ENCODE results near the gene CEACAM21.
"Not testable (repeated sequence)": the region's sequence is repeated elsewhere in the genome, so short reads cannot be mapped to it uniquely, and the experiment has no call there.

CEACAM21 gene

DNA sequence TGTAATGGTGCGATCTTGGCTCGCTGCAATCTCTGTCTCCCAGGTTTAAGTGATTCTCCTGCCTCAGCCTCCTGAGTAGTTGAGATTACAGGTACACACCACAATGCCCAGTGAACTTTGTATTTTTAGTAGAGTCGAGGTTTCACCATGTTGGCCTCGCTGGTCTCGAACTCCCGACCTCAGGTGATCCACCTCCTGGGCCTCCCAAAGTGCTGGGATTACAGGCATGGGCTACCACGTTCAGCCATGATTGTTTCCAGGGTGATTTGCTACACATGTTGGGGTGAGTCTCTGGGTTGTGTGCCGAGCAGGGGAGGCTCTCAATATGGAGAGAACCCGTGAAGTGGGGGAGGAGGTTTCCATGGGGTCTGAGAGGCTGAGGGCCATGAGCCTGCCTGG, 24.8 kb upstream of the CEACAM21 start:
- no peak for DNase-seq

DNA sequence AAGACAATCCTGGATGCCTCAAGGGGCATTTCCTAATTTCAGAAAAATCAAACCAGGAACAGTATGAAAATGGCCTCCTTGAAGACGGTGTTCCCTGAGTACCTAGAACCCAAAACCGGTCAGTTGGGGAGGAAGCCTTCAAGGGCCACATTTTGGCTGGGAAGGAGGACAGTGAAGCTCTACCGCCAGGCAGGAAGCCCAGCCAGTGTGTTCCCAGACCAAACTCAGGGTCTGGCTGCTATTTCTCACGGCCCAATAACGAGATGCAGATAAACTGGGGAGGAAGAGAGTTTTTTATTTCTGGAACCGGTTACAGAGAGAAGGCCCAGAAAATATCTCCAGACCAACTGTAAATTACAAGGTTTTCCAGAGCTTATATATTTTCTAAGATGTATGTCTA, 24.3 kb upstream of the CEACAM21 start:
- DNase-seq = no peak

DNA sequence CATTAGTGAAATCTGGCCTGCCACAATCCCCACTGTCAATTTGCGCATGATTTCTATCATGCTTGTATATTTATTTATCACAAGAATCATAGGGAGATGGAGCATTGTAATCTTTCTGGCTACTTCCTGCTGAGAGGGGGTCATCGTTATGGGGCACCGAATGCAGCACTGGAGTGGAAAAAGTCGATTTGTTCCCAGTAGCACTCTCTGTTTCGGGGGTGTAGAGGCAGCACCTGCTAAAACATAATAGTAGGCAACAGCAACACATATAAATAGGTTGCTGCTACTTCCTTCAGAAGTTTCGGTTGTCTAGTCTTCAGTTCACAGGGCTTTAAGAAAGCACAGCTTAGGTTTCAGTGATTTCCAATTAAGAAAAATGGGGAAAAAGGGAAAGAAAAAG, 23.4 kb upstream of the CEACAM21 start:
- DNase-seq = no peak

DNA sequence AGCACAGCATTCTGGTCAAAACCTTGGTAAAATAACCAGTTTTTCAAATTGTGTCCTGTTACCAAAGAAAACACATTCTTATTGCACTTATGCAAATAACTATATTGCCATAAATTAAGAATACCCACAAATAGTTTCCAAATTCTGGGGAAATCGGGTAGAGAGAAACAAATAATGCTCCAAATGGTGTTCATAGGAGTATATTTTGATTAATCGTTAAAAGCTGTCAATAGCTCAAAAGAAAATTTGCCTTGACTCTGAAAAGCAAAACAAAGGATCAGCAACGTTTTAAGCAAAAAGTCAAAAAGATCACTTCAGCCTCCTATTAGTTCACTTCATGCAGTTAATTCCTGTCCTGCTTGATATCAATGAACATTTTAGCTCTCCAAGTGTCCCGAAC, 22.2 kb upstream of the CEACAM21 start:
- no peak for DNase-seq

DNA sequence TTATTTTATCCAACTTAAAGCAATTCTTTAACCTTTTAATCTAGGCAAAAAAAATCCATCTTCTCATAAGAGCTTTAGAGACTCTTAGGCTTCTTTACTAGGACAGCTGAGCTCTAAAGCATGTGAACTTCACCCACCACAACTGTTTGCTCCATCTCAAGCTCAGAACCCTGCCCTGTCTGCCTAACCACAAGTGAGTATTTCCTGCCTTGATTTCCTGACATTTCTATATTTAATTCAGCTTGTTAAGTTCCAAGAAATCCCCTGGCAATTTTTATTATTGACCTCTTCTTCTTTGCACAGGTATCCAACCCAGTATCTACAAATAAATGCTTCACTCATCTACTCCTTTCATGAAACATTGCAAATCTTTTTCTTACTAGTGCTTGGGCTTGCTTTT, 21.1 kb upstream of the CEACAM21 start:
- no peak for DNase-seq

DNA sequence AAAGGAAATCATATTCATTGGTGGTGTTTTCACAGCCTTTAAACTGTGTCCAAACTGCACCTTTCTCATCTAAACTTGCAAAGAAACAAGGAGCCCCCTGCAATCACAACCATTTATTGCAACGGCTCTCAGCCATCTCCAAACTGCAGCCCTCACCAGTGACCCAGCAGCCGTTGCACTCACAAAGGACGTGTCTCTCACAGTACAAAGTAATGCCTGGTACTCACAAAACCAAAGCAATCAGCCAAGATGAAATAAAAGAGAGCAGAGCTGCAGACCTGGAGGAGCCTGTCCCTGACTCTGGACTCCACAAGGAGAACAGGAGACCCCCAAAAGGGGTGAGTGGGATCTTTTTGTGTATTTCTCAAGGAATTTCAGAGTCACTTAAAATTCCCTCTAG, 20.2 kb upstream of the CEACAM21 start:
- DNase-seq = no peak

DNA sequence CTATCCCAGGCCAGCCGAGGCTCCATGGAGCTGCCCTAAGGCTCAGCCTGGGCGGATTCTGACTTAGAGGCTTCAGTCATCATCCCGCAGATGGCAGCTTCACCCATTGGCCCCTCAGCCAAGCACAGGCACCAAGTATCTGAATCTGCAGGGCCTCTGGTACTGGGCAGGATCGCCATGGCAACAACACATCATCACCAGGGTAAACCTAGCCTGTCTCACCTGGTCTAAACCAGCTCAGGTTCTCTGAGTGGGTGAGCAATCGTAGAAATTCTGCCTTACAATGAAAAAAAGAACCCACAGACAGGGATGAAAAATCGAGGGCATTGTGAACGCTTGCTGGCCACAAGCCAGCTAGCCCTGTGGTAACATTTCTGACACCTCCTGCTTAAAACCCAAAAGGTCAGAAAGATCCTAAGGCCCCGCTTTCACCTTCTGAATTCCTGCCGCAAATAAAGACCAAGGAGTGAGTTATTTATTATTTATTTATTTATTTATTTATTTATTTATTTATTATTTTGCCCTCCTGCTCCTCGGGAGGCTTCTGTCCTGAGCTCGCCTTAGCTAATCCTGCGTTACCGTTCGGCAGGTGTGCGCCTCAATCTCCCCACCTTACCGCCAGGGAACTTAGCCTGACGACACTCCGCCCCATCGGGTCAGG, 12.0 kb upstream of the CEACAM21 start:
- no peak for DNase-seq

DNA sequence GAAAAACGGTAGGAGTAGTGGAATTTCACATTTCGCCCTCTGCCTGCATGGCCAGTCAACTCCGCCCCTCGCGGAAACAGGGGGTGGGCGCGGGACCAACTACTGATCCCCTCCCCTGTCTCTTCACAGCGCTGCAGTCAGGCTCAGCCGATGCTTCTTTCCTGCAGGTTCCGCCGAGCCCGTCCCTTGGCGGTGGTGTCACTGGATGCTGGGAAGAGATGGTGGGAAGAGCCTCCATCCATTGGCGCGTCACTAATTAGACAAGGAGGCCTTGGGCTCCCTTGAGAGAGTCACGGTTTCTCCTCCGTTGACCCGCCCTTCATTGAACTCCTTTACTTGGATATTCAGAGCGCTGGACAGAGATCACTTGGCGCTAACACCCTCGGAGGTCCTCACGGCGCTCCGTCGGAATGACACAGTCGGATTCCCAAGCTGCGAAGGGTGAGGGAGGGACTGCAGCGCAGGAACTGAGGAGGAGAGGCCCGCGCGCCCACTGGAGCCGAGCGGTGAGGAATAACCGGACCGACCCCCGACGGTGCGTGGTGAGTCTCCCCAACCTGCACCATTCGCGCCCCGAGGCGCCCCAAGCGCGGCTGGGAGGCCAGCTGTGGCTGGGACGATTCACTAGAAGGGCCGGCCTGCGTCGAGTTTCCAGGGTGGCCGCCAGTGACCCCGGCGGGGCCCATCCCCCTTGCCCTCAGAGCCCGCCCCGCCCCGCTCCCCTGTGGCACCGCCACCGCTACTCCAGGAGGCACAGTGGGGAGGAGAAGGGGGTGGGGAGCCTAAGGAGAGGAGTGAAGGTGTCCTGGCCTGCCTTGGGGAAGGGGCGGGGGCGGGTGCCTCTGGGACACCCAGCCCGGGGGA, 11.2 kb upstream of the CEACAM21 start:
- DNase-seq = peak; percentile 63

DNA sequence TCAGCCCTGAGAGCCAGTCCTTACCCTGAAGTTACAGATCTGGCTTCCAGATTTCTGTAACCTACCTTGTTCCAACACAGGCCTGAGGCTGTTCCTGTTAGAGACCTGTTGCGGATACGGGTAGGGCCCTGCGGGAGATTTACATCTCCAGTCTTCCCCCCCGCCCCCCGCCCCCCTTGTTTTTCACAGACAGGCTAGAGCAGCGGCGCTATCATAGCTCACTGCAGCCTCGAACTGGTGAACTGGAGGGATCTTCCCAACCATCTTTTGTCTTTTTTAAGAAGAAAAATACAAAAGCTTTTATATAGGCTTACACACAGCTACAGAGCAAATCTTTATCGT, 10.6 kb upstream of the CEACAM21 start:
- no peak for DNase-seq

DNA sequence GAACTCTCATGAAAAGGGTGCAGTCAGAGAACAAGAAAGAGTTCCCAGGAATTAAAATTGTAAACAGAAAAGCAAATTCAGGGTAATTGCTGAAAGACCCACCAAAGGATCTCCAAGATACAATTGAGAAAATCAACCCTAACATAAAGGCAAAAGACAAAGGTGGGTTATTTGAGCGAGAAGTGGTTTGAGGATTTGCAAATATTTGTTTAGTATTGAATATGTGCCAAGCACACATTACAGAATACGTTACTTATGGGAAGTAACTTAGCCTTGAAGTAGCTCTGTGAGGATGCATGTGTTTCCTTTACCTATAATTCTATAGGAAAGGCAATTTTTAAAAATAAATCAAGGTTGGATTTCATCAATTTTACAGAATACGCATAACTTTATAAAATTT, 10.0 kb upstream of the CEACAM21 start:
- DNase-seq = no peak

DNA sequence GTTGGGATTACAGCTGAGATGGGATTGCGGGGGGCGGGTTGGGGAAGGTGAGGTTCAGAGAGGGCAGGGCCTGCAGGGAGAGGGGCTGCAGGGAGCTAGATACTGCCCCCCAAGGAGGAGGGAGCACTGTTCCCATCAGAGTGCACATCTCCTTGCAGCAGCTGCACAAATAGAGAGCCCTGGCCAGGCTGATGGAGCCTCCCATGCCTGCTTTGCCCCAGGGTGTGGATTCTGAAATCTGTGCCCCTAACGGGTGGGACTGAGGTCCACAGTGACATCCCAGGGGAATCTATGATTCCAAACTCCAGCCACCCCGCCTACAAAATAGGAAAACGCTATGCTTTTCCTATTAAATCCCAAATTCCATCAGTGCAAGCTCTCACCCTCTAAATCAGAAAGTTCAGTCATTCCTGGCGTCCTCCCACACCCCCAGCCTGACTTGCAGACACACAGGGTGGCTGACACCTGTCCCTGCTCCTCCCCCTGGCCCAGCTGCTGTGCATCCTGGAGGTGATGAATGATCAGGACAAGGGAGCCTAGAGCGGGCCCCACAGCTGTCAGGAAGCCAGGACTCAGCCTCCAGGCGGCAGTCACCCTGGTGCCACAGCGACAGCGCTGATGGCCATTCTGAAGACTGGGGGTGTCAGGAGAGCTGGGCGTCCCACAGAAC, 6.3 kb upstream of the CEACAM21 start:
- no peak for DNase-seq

DNA sequence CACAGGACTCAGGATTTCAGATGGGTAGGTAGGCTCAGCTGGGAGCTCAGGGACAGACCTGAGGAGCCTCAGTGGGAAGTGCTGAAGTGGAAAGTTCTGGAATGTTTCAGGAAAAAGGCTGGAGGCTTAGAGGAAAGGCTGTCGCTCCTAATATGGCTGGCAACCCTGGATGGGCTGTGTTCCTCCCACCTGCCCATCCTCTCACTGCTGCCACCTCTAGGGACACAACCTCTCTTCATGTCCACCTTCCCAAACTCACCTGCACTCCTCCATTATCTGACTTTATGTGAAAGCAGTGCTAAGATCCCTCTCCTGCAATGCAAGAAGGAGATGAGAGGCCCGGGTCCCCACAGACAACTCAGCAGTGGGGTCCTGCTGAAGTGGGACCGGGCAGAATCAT, 5.8 kb upstream of the CEACAM21 start:
- no peak for DNase-seq

DNA sequence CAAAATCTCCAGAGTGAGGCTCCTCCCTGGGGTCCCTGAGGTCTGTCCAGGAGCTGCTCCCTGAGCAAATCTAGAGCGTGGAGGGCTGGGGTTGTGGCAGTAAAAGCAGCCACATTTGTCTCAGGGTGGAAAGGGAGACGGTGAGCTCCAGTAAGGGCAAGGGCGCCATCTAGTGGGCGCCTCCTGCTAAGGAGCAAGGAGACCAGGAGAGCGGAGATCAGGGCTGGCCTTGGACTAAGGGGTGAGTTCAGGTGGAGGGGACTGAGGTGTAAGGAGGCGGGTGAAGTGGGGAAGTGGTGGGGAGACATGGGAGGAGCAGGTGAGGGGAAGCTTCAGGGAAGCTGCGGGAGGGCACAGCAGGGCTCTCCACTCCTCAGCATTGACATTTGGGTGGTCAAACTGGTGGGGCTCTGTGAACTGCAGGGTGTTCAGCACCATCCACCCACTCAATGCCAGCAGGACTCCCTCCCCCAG, 5.3 kb upstream of the CEACAM21 start:
- DNase-seq = peak; percentile 80

DNA sequence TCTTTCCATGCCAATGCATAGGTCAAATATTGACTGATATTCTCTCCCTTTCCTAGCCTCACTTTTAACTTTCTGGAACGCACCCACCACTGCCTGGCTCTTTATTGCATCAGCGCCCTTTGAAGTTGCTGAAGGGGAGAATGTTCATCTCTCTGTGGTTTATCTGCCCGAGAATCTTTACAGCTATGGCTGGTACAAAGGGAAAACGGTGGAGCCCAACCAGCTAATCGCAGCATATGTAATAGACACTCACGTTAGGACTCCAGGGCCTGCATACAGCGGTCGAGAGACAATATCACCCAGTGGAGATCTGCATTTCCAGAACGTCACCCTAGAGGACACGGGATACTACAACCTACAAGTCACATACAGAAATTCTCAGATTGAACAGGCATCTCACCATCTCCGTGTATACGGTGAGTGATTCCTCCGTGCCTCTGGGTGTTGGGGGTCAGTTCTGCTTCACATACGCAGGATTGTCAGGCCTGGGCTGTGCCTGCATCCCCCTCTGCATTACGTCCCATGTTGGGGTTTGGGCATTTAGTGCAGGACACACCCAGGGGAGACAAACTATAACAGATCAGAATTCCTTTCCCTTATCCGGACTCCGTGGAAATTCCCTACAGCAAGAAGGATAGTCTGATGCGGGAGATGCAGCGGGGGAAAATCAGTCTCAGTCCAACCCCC, 1.3 kb downstream of the CEACAM21 start:
- no peak for DNase-seq

DNA sequence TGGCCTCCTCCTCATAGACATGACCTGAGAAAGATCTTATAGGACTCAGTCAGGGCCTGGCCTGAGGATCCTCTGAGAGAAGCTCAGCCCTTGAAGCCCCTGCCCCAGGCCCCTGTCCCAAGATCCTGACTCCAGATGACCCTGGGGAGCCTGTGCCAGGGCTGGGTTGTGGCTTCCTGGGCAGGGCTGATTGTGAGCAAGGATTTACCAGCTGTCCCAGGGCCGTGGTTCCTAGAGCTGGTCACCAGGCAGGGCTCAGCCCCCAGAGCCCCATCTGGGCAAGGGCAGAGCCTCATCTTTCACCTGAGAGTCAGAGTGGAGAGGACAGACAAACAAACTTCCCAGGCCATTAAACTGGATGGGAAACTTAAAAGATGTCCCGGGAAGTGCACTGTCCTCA, 1.9 kb downstream of the CEACAM21 start:
- no peak for DNase-seq

DNA sequence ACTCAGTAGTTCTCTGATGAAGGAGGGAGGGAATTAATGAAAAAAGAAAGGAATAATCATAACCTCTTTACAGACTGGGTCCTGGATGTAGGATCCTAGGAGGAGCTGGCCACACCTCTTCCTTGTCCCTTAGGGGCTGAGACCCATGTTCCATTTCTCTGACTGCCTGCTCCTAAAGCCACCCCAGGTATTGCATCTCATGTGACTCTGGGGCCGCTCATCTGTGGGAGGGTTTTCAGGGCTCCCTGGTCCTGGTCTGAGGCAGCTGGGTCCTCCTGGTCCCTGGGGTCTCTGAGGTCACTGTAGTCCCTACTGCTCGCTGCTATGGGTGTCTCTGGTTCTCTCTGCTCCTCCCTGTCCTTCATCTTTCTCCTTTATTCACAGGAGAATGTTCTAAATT, 2.9 kb downstream of the CEACAM21 start:
- DNase-seq = no peak

DNA sequence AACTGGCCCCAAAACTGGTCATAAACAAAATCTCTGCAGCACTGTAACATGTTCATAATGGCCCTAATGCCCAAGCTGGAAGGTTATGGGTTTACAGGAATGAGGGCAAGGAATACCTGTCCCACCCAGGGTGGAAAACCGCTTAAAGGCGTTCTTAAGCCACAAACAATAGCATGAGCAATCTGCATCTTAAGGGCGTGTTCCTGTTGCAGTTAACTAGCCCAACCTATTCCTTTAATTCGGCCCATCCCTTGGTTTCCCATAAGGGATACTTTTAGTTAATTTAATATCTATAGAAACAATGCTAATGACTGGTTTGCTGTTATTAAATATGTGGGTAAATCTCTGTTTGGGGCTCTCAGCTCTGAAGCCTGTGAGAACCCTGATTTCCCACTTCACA, 5.1 kb downstream of the CEACAM21 start:
- DNase-seq = not testable (repeated sequence)

DNA sequence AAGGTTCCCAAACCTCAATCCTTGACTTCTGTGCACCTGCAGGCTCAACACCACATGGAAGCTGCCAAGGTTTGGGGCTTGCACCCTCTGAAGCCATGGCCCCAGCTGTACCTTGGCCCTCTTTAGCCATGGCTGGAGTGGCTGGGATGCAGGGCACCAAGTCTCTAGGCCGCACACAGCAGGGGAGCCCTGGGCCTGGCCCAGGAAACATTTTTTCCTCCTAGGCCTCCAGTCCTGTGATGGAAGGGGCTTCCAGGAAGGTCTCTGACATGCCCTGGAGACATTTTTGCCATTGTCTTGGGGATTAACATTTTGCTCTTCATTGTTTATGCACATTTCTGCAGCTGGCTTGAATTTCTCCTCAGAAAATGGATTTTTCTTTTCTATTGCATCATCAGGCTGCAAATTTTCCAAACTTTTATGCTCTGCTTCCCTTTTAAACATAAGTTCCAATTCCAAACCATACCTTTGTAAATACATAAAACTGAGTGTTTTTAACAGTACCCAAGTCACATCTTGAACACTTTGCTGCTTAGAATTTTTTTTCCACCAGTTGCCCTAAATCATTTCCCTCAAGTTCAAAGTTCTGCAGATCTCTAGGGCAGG, 6.7 kb downstream of the CEACAM21 start:
- not testable (repeated sequence) for DNase-seq

DNA sequence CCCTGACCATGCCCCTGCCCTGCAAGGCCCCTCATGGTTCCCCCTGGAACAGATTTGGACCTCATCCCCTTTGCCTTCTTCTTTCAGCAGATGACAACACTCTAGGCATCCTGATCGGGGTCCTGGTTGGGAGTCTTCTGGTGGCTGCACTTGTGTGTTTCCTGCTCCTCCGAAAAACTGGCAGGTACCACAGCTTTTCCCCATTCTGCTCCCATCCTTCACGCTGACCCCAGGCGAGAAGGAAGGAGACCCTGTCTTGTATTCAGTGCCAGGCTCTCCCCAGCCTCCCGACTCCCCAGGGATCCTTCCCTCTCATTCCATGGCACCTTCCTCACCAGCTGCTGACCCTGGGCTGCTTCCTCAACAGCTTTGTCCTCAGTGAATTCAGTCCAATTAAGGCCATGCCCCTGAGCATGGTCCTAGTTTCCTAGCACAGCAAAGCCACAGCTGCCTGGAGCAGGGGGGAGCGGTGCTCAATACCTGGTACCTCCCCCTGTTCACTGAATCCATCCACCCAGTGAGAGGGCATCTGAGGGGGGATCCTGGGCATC, 8.4 kb downstream of the CEACAM21 start:
- no peak for DNase-seq

DNA sequence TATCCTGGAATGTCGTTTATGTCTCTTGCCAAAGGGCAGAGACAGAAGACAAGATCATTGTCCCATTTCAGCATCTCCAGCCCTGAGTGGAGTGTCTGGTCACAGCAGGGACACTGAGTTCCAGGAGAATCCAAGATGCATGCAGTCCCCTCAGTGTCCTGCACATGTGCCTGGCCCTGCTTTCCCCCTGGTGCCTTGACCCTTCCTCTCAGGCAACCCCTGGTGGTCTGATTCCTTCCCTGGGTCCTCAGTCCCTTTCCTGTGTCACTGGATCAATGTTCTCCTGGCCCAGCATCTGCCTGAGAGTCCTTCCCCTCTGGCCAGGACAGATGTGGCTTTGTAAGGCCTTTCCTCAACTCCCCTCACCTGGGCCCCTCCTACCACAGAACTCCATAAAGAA, 9.0 kb downstream of the CEACAM21 start:
- no peak for DNase-seq

DNA sequence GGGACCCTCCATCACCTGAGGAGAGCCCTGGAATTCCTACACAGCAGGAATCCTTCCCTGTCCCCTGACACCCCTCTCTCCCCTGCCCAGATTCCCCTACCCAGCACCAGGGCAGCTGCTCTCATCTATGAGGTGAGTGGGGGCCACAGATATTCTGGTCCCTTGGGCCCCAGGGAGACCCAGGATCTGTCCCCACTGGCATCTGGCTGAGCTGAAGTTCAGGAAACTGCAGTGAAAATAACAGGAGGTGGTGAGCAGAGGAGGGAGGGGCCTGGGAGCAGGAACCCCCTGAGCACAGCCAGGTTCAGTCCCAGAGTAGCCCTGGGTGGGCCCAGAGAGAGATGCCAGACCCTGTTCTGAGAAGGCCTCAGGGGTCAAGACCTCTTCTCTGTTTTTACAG, 10.1 kb downstream of the CEACAM21 start:
- DNase-seq = no peak

DNA sequence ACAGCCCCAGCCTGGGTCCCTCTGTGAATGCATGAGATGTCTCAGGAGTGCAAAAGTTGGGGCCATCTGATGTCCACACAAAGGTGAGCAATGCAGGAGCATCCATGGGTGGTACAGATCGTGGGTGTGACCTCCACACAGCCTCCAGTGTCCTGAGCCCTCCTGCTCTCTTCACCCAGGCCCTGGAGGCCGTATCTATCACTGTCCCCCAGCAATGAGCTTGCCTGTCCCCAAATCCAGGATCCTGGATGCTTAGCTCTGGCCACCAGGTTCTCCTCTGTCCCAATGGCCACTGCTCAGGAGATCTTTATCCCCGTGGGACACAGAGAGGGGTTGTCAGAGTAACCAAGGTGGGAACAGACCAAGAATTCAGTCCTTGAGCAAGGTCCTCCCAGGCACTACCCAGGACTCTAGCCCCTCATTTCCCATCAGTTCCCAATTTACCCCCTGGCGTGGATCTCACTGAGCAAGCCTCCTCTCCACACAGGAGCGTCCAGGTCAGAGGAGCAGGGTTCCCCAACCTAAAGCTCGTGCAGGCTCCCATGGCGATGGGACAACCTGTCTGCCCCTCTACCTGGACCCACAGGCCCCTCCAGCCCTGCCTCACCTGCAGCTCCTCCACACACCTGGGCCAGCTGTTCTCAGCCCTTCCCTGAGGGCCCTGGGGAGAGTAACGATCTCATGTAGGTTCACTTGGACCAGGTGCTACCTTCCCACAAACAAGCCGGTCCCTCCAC, 11.3 kb downstream of the CEACAM21 start:
- DNase-seq = no peak
